Calu3 (cell line): Measurements from ENCODE around the gene FAM117B. TPM values are rescaled to one million over a fixed set of nuclear protein-coding genes. Genes with fewer than 3 reads are reported as not detected.

Experiments
- BruUV-seq: library from RNA; stranded (reverse); fragments of 400-500 nt; replicated peaks from 2 replicates; lab custom pipeline; 2021; lab: Mats Ljungman, UMichigan
- CTCF ChIA-PET: fragments of 300-600 bp; sonication (Branson Sonifier 250); formaldehyde crosslinking; loops from one replicate; lab custom pipeline; 2022; ENCODE audit warnings: antibody characterized with exemption; lab: Charles Lee
- DNase-seq: peaks from one replicate; pipeline ENCODE4 v3.0.0; 2022
- H3K27ac Mint-ChIP-seq: one replicate; pipeline ENCODE4 v1.8.0; 2022; ENCODE audit warnings: mixed read lengths; ENCODE audit not compliant: unreplicated experiment
- H3K27me3 Mint-ChIP-seq: one replicate; pipeline ENCODE4 v1.8.0; 2022; ENCODE audit warnings: mixed read lengths; ENCODE audit not compliant: unreplicated experiment
- H3K36me3 Mint-ChIP-seq: one replicate; pipeline ENCODE4 v1.8.0; 2022; ENCODE audit warnings: mild to moderate bottlenecking, moderate library complexity, mixed read lengths; ENCODE audit not compliant: insufficient read depth, unreplicated experiment
- H3K4me1 Mint-ChIP-seq: one replicate; pipeline ENCODE4 v1.8.0; 2022; ENCODE audit warnings: mild to moderate bottlenecking, low read depth, mixed read lengths; ENCODE audit not compliant: unreplicated experiment
- H3K4me3 Mint-ChIP-seq: one replicate; pipeline ENCODE4 v1.8.0; 2022; ENCODE audit warnings: mild to moderate bottlenecking, low read depth, moderate library complexity, mixed read lengths; ENCODE audit not compliant: unreplicated experiment
- H3K9me3 Mint-ChIP-seq: one replicate; pipeline ENCODE4 v1.8.0; 2022; ENCODE audit warnings: low read depth, mixed read lengths; ENCODE audit not compliant: unreplicated experiment
- CTCF ChIP-seq: fragments of 200-600 bp; IDR thresholded peaks from one replicate; pipeline ENCODE4 v1.8.0; 2022; ENCODE audit warnings: antibody characterized with exemption; ENCODE audit not compliant: unreplicated experiment
- intact Hi-C: fragments of 100-400 bp; cut with micrococcal nuclease; formaldehyde crosslinking; loops from one replicate; pipeline ENCODE4 v1.10.0; 2022; ENCODE audit not compliant: unreplicated experiment
- total RNA-seq: library from RNA; stranded (reverse); gene quantifications from 2 replicates; pipeline ENCODE4 v1.2.3, GENCODE V29; 2022

Gene FAM117B
- total RNA-seq, 1 experiment from 2014 or later: 7.5 TPM

- no peak overlapping the region for H3K27ac Mint-ChIP-seq
- TF ChIP-seq CTCF: no peak
- H3K4me1 Mint-ChIP-seq: peaks cover 9% of the 10 kb centered on the region
- no peaks in the 10 kb centered on the region for H3K27me3 Mint-ChIP-seq
- H3K4me3 Mint-ChIP-seq: no peak overlapping the region
- CTCF ChIA-PET: no interaction called here
- H3K36me3 Mint-ChIP-seq: no peaks in the 10 kb centered on the region
- BruUV-seq: no TSS peak
- no peaks in the 10 kb centered on the region for H3K9me3 Mint-ChIP-seq
- no peak for DNase-seq
- intact Hi-C loops: no loop called here
Observed at GRCh38 chr2:202756598-202756997, 121.8 kb downstream of the FAM117B start.

GRCh38 chr2:202757339-202757738, 122.6 kb downstream of the FAM117B start:
- no TSS peak for BruUV-seq
- Mint-ChIP-seq H3K36me3 (no peaks in the 10 kb centered on the region), H3K27me3 (no peaks in the 10 kb centered on the region), H3K4me3 (no peak overlapping the region), H3K4me1 (peaks cover 9% of the 10 kb centered on the region), H3K27ac (no peak overlapping the region), H3K9me3 (no peaks in the 10 kb centered on the region)
- TF ChIP-seq CTCF: no peak
- CTCF ChIA-PET: no interaction called here
- no peak for DNase-seq
- intact Hi-C loops: no loop called here

- Mint-ChIP-seq H3K4me1 (peaks cover 9% of the 10 kb centered on the region), H3K27ac (no peak overlapping the region), H3K4me3 (no peak overlapping the region), H3K27me3 (no peaks in the 10 kb centered on the region), H3K9me3 (no peaks in the 10 kb centered on the region), H3K36me3 (no peaks in the 10 kb centered on the region)
- BruUV-seq: no TSS peak
- CTCF ChIA-PET: no interaction called here
- TF ChIP-seq CTCF: no peak
- DNase-seq: no peak
- intact Hi-C loops: no loop called here
Observed at GRCh38 chr2:202758128-202758527, 123.4 kb downstream of the FAM117B start.

- H3K4me1 Mint-ChIP-seq: peaks cover 9% of the 10 kb centered on the region
- H3K27ac Mint-ChIP-seq: no peak overlapping the region
- no peaks in the 10 kb centered on the region for H3K36me3 Mint-ChIP-seq
- CTCF ChIA-PET: no interaction called here
- intact Hi-C loops: no loop called here
- no peak for DNase-seq
- H3K27me3 Mint-ChIP-seq: no peaks in the 10 kb centered on the region
- no peaks in the 10 kb centered on the region for H3K9me3 Mint-ChIP-seq
- no peak overlapping the region for H3K4me3 Mint-ChIP-seq
- BruUV-seq: no TSS peak
- TF ChIP-seq CTCF: no peak
Observed at GRCh38 chr2:202758604-202759003, 123.8 kb downstream of the FAM117B start.
